Bronchial epithelial cell (primary cell): ENCODE results near the gene TRPT1. TPM values are rescaled to one million over a fixed set of nuclear protein-coding genes. Genes with fewer than 3 reads are reported as not detected.

ENCODE experiments used
- DNase-seq: peaks from one replicate; pipeline ENCODE4 v3.0.0-alpha.2; 2010; ENCODE audit warnings: low read depth
- FAIRE-seq: peaks from 2 replicates; lab custom pipeline; 2011; peaks lifted over from hg19 to GRCh38; lab: Jason Lieb, UNC
- H3K27me3 ChIP-seq: 2 replicates; pipeline ENCODE4 v1.5.1; 2011; ENCODE audit warnings: low read length; ENCODE audit not compliant: control insufficient read depth, insufficient read depth
- H3K36me3 ChIP-seq: 2 replicates; pipeline ENCODE4 v1.5.1; 2011; ENCODE audit warnings: low read length; ENCODE audit not compliant: control insufficient read depth, insufficient read depth
- H3K4me3 ChIP-seq: 2 replicates; pipeline ENCODE4 v1.5.1; 2011; ENCODE audit warnings: mild to moderate bottlenecking, low read depth, low read length, control low read depth
- total RNA-seq: library from RNA; depleted of rRNA; stranded (reverse); fragments of >200 nt; gene quantifications from 2 replicates; pipeline ENCODE4 v1.2.1, GENCODE V29; 2014
- TF ChIP-seq, protein P1 (sequence below): IDR thresholded peaks from 2 replicates; pipeline ENCODE4 v1.5.1; 2011; ENCODE audit warnings: mild to moderate bottlenecking, moderate library complexity, low read length, control low read depth, inconsistent platforms; ENCODE audit not compliant: insufficient read depth, severe bottlenecking

Gene TRPT1
- total RNA-seq, 1 donor from 2014 or later = 24.5 TPM

DNA sequence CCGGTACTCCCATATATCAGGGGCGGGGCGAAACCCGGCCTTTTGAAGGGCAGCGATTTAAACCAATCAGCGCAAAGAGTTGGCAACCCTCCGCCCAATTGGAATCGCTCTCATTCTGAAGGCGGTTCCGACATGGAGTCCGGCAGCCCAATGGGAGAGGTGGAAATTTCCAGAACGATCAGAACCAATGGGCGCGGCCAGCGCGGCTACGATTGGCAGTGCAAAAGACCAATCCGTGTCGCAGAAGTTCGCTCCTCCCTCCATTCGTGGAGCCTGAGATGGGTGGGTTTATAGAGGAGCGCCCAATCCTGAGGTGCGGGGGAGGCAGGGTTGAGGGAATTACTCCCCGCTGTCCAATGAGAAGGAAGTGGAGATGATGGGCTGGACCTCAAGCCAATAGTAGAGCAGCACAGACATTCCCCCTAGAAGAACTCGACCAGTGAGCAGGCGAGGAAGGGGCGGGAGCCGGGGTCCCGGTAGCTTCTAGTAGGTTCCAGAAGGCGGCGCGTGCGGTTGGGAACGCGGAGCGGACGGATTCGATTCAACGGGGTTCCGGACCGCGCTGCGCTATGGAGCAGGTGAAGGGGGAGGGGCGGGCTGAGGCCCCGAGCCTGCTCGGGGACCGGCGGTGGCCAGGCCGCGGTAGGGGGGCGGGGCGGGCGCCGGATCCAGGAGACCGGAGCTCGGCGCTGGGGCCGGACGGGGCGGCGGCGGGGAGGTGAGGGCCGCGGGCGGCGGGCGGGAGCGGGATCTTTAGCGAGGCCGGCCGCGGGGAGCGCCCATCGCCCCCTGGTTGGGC is 40.1 kb downstream of the TRPT1 start, which contains the start of gene STIP1:
Gene STIP1 (plus strand): TSS at position 479 of the 799 bp plus-strand sequence. CDS start 91 bp downstream, at position 570.
- peaks cover 3% of the 10 kb centered on the region for H3K36me3 ChIP-seq
- TF ChIP-seq, protein P1, sequence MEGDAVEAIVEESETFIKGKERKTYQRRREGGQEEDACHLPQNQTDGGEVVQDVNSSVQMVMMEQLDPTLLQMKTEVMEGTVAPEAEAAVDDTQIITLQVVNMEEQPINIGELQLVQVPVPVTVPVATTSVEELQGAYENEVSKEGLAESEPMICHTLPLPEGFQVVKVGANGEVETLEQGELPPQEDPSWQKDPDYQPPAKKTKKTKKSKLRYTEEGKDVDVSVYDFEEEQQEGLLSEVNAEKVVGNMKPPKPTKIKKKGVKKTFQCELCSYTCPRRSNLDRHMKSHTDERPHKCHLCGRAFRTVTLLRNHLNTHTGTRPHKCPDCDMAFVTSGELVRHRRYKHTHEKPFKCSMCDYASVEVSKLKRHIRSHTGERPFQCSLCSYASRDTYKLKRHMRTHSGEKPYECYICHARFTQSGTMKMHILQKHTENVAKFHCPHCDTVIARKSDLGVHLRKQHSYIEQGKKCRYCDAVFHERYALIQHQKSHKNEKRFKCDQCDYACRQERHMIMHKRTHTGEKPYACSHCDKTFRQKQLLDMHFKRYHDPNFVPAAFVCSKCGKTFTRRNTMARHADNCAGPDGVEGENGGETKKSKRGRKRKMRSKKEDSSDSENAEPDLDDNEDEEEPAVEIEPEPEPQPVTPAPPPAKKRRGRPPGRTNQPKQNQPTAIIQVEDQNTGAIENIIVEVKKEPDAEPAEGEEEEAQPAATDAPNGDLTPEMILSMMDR = peak; percentile 67
- peak within 1 kb of the TSS; percentile 73 for H3K4me3 ChIP-seq
- peak; percentile 52 for FAIRE-seq
- DNase-seq = peak; percentile 100
- H3K27me3 ChIP-seq = no peaks in the 10 kb centered on the region

DNA sequence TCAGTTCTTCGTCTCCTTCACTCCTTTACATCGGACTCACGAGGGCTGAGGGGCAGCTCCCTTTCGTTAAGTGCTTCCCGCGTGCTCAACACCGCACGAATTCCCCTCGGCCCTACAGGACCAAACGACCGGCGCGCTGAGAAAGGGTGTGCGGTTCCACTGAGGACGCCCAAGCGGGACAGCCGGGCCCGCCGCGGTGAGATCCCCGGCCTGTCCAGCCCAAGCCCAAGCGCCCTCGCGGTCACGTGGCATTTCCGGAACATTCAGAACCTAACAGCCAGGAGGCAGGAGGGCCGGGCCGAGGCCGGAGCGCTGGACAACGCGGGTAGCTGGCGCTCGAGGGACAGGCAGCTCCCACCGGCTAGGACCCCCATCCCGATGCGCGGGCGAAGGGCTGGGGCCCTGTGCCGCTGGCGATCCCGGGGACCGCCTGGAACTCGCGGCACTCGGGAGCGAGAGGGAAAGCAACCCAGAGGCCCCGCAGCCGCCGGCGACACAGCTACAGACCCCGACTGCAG is 40.8 kb downstream of the TRPT1 start:
- Histone ChIP-seq H3K27me3 (no peaks in the 10 kb centered on the region), H3K36me3 (peaks cover 3% of the 10 kb centered on the region), H3K4me3 (peak overlapping the region; percentile 73)
- FAIRE-seq (no peak), DNase-seq (peak; percentile 50)
- TF ChIP-seq, protein P1 = peak; percentile 70

DNA sequence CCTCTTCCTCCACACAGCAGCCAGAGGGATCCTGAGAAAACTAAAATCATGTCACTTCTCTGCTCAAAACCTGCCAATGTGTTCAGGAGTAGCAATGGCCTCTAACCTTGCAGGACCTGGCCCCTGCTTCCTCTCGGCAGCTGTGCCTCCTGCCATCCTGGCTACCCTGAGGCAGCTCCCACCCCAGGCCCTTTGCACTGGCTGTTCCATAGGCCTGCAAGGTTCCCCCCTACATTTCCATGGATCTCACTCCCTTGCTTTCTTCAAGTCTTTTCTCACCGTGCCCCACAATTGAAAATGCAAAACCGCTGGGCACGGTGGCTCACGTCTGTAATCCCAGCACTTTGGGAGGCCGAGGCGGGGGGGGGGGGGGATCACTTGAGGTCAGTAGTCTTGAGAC is 42.1 kb downstream of the TRPT1 start:
- FAIRE-seq = no peak
- Histone ChIP-seq H3K4me3 (no peak overlapping the region), H3K27me3 (no peaks in the 10 kb centered on the region), H3K36me3 (peaks cover 3% of the 10 kb centered on the region)
- TF ChIP-seq, protein P1 = no peak
- no peak for DNase-seq

DNA sequence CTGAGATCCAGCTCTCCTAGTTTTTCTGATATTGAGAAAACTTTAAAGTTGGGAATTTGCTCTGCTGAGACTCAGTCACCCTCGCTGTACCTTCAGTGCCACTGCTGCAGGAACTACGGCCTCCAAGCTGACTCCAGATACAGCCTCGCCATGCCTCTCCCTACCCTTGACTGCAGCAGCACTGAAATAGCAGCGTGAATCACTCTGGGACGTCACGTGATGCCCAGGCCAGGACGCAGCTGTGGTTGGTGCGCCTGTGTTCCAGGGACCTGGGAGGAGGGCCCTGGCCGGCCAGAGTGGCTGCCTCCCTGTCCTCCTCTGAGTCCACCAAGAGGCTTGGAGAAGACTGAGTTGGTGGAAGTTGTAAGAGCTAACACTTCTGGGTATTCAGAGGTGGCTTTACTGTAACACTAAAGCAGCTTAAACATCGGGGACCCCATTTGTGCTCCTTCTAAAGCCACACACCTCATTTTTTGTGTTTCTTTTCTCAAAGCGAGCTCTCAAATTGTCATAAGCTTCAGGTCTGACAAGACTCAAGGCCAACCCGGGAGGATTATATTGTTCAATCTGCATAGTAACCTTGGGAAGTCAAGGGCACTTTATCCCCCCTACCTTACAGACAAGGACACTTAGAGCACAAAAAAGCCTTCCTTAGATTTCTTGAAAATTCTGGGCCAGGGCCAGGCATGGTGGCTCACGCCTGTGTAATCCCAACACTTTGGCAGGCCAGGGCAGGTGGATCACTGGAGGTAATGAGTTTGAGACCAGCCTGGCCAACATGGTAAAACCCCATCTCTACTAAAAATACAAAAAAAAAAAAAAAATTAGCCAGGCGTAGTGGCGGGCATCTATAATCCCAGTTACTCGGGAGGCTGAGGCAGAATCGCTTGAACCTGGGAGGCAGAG is 44.2 kb downstream of the TRPT1 start:
- peak; percentile 88 for DNase-seq
- TF ChIP-seq, protein P1 = no peak
- Histone ChIP-seq H3K4me3 (no peak overlapping the region), H3K36me3 (no peaks in the 10 kb centered on the region), H3K27me3 (no peaks in the 10 kb centered on the region)
- no peak for FAIRE-seq

DNA sequence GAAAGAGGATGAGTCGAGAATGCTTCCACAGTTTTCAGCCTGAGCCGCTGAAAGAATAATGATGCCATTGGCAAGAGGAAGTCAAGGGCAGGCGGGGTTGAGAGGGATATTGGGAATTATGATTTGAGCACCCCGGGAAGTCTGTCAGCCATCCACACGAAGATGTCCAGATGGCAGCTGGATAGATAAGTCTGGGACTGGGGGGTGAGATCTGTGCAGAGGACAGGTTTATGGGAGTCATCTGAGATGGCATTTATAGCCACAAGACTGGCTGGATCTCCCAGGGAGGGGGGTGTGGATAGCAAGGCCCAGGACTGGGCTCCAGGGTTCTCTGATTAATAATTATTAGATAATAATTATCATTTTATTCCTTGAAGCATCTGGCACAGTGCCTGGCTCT is 45.1 kb downstream of the TRPT1 start:
- TF ChIP-seq, protein P1 = no peak

More for the DNA sequence above, 45.1 kb downstream of the TRPT1 start:
- H3K27me3 ChIP-seq = no peaks in the 10 kb centered on the region
- FAIRE-seq = no peak
- H3K4me3 ChIP-seq = no peak overlapping the region
- no peak for DNase-seq
- no peaks in the 10 kb centered on the region for H3K36me3 ChIP-seq
